Tracheal epithelial cell (primary cell): ENCODE results near the gene BAZ2B. TPM values are rescaled to one million over a fixed set of nuclear protein-coding genes. Genes with fewer than 3 reads are reported as not detected.

Experiments used
- total RNA-seq: library from RNA; depleted of rRNA; stranded (reverse); fragments of >200 nt; gene quantifications from 2 replicates; pipeline ENCODE4 v1.2.1, GENCODE V29; 2014

The BAZ2B gene
- 37.7 and 38.1 TPM in 2 replicates for total RNA-seq

GRCh38 chr2:159616286-159616701 lies at the start of gene BAZ2B:
TSS of gene BAZ2B (minus strand) at chr2:159616548. CDS start at chr2:159478719, 137,829 bp downstream.

DNA sequence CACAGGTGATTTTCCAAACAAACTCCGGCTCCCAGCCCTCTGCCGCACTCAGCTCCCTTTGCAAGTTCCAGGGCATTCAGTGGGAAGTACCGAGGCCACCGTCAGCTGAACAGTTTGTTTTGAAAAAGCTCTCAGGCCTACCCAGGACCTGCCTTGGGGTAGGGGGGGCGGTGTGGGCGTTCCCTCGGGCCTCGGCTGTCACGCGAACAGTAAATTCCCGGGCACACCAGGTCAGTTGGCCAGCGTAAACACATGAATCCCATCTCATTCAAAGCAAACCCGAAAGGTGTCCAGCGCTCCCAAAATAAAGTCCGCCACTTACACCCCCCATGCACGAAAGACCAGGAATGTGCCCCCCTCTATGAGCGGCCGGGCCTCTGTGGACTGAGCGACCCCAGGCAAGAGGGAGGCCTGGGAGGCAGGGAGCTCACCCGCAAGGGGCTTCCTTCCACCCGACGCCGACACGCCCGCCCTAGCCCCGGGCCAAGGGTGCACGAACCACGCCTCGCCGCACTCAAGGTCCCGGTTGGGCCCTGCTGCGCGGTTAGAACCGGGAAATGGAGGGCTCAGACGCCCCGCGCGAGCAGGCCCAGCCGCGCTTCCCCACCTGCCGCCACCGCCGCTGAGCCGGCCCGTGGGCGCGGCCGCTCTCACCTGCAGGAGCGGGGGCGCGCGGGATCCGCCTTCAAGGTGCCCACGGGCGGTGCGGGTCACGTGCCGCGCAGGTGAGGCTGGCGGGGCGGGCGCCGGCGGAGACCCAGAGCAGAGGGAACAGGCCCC lies 330.2 kb downstream of the BAZ2B start, which contains the start of gene WDSUB1:
TSS of gene WDSUB1 (minus strand) at position 775 of the 780 bp plus-strand sequence. CDS start 3,634 bp downstream, outside the sequence.

Other genes starting within 250 kb of the BAZ2B start
- 103 and 119 TPM in 2 replicates for gene MARCHF7, start 96.0 kb upstream of the BAZ2B start, total RNA-seq
- gene CD302, start 181.7 kb upstream of the BAZ2B start, total RNA-seq: 0.21 and 0.48 TPM in 2 replicates